Measurements from ENCODE around the gene MPC1.
"Not testable (repeated sequence)": the region's sequence is repeated elsewhere in the genome, so short reads cannot be mapped to it uniquely, and the experiment has no call there.

Gene MPC1

DNA sequence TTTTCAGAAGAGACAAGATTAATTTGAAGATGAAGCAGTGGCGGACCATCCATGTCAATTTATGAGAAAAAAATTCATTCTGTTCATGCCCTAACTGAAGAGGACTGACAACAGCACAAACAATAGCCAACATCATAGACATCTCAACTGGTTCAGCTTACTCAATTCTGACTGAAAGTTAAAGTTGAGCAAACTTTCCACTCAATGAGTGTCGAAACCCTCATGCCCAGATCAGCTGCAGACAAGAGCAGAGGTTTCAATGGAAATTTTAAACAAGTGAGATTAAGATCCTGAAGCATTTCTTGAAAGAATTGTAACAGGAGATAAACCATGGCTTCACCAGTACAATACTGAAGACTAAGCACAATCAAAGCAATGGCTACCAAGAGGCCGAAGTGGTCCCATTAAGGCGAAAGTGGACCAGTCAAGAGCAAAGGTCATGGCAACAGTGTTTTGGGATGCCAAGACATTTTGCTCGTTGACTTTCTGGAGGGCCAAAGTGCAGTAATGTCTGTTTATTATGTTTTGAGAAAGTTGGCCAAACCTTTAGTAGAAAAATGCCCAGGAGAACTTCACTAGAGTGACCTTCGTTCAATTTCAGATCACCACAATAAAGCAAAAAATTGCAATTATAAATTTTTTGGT lies 34.3 kb downstream of the MPC1 start:
- DNase-seq (ENCODE audit: low read depth in 2 of 2, low spot score in 1 of 2), result no peak

DNA sequence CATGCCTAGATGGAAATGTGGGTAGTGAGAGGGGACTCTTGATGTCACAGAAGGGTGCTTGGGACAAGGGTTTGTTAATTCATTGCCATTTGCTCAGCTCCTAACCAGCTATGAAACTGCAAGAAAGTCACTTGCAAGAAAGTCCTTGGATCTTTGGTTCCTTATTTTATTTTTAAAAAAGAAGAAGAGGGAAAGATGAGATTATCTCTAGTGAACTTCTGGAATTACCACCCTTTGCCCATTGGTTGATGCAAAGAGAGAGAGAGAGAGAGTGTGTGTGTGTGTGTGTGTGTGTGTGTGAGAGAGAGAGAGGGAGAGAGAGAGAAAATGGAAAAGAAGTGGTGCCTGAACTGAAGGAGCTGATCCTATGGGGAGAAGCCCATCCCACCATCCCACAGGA lies 35.8 kb downstream of the MPC1 start:
- DNase-seq (ENCODE audit: low read depth in 2 of 2, low spot score in 1 of 2), result no peak

DNA sequence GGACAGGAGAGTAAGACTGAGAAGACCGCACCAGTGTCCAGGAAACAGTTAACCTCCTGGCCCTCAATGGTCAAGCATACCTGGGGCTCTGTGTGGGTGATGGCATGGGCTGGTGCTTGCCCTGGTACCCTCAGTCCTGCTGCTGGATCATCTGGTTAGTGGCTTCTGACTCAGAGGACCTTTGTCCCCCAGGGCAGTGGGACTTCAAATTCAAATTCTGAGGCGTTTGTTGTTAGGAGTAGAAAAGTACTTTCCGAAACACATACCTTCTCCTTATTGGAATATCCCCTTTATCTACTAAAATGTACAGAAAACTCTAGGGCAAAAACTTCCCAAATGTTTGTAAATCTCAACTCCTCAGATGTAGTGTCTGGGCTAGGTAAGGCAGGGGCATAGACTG lies 36.3 kb downstream of the MPC1 start:
- DNase-seq (ENCODE audit: low read depth in 2 of 2, low spot score in 1 of 2), result no peak

DNA sequence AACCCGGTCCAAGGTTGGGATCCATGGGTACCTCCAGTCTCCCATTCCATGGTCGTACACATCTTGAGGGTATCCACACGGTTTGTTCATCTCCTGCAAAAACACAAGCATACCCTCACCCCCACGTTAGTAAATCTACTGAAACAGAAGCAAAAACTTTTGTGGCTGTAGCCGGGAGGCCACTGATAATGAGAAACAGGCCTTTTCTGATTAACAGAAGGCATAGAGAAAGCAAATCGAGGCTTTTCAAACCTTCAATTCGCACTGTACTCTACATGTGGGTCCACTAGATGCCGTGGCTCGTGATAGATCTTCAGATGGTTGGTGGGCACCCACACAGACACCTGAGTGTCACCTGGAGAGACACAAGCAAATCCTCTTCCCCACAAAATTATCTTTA lies 37.1 kb downstream of the MPC1 start:
- DNase-seq (ENCODE audit: low read depth in 2 of 2, low spot score in 1 of 2), result not testable (repeated sequence)

DNA sequence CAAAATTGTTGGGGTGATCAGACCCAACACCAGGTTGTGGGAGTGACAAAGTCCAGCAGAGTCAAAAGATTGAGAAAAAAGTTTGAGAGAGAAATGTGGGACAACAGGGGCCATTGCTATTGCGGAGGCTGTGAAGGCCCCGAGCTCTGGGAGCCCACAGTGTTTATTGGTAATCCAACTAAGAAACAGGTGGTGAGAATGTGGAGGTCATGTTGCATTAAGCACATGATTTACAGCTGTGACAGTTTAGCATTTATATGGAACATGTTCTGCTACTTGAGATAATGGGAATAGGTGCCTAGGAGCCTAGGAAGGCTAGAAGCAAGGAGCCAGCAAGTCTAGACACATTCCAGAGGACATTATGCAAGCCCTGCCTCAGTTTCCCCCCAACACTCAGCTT lies 37.8 kb downstream of the MPC1 start:
- DNase-seq (ENCODE audit: low read depth in 2 of 2, low spot score in 1 of 2), result not testable (repeated sequence)

DNA sequence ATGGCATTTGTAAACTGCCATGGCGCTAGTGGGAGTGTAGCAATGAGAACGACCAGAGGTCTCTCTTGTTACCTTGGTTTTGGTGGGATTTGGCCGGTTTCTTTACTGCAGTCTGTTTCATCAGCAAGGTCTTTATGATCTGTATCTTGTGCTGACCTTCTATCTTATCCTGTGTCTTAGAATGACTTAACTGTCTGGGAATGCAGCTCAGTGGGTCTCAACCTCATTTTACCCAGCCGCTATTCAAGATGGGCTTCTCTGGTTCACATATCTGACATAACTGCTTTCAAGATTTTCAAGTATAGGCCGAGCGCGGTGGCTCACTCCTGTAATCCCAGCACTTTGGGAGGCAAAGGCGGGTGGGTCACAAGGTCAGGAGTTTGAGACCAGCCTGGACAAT lies 38.5 kb downstream of the MPC1 start:
- no peak for DNase-seq (ENCODE audit: low read depth in 2 of 2, low spot score in 1 of 2)

DNA sequence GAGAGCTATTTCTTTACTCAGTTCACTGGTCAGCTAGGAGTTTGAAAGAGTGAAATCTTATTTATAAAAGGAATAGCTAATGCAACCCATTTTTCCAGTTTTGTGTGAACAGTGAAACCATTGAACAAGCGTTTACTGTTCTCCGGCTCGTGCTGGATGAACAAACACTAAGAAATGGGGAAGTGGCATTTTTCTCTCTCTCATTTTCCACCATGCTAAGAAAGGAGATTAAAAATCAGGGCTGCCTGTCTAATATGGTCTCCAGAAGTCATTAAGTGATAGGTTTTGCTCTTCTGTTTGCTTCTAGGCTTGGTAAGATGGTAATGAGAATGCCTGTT lies 39.6 kb downstream of the MPC1 start:
- DNase-seq (ENCODE audit: low read depth in 2 of 2, low spot score in 1 of 2), result no peak

DNA sequence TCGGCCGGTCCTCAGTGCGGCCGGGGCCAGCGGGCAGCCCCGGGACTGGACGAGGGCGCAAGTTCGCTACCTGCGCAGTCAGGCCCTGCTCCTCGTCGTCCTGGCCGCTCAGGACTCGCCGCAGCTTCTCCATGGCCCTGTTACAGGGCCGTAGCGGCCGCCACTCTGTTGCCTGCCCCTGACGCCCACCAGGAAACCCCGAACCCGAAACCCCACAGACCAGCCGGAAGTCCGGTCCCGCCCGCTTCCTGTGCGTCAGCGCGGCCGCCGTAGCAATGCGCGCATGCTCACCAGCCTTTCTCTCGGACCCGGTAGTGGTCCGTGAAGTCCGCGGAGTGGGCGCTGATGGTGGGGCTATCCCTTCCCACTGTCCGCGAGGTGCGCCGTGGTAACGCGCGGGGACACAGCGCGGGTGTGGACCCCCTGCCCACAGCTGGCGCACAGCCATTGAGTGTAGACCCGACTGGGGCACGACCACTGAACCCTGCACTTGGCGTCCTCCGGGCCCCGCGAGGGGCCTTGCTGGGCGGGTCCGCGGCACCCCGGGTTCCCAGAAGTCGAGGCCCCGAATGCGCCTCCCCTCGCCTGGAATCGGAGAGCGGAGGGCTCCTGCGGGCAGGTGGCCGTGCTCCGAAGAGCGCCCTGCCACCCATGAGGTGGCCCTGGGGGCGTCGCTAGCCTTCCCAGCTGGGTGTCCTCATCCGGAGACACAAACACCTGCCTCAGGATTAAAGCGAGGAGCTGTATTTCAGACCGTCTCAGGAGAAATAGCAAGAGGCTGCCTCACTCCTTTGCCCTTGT lies 40.2 kb downstream of the MPC1 start, which contains the start of gene SFT2D1:
Gene SFT2D1 (minus strand): TSS at position 197 of the 801 bp plus-strand sequence. CDS start 64 bp downstream, at position 133.
- DNase-seq (ENCODE audit: low read depth in 2 of 2, low spot score in 1 of 2), result peak; percentile 49 to 65

DNA sequence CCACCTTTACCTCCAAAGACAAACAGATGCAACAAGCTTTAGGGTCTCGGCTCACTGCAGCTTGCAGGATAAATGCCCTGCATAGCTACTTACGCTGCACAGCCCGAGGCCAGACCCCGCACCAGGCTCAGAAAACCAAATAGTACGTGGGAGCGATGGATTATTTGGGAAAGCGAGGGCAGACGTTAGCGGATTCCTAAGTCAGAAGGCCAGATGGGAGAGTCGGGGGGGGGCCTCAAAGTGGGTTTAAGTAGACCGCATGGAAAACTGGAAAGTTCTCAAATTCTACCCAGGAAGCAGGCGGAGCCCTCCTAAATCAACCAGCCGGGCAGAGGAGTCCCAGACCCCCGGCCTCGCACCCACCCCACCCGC lies 40.8 kb downstream of the MPC1 start:
- no peak for DNase-seq (ENCODE audit: low read depth in 2 of 2, low spot score in 1 of 2)

DNA sequence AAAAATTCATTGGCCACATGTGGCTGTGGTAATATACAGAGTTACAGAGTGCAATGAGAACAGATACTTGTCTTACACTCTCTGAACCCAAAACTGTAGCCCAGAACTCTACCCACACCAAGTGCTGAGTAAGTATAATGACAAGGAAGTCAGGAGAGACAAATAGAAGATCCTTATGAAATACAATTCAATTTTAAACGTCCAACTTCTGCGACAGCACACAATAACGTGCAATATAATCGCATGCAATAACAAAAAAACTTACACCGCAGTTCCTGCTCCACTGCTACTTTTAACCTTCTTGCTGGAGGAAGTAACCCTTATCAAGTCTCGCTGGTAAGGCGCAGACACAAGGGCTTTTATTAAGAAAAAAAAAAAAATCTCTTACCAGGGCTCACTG lies 41.3 kb downstream of the MPC1 start:
- DNase-seq (ENCODE audit: low read depth in 2 of 2, low spot score in 1 of 2), result no peak

DNA sequence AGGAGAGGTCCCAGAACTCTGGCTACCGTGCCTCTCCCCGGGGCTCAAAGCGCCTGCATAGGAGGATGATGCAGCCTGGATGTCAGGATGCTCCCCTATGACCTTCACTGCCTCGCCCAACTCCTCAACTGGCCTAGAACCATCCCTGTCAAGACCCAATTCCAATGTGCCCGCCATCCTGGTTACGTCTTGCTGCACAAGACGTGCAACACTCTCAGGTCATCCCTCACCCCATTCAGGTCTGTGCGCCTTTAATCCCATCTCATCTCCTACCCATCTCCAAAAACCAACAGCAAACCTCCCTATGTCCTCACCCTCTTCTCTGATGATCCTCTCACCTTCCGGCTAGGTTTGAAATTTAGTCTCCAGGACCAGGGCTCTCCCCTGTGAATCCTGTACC lies 43.9 kb downstream of the MPC1 start:
- DNase-seq (ENCODE audit: low read depth in 2 of 2, low spot score in 1 of 2), result no peak

DNA sequence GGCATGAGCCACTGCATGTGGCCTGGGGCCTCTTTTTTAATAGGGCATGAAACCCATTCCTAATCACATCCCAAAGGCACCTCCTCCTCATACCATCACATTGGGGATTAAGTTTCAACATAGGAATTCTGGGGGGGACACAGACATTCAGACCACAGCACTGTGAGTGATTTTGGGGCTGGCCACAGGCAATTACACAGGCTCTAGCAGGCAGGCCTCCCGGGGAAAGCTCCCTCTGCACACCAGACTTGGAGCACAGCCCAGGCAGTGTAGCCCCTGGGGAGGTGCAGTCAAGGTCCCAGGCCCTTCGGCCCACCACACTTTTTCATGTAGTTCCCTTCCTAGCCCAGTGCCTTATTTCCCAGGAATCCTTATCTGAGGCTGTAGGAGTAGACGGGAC lies 45.9 kb downstream of the MPC1 start:
- DNase-seq (ENCODE audit: low read depth in 2 of 2, low spot score in 1 of 2), result no peak

DNA sequence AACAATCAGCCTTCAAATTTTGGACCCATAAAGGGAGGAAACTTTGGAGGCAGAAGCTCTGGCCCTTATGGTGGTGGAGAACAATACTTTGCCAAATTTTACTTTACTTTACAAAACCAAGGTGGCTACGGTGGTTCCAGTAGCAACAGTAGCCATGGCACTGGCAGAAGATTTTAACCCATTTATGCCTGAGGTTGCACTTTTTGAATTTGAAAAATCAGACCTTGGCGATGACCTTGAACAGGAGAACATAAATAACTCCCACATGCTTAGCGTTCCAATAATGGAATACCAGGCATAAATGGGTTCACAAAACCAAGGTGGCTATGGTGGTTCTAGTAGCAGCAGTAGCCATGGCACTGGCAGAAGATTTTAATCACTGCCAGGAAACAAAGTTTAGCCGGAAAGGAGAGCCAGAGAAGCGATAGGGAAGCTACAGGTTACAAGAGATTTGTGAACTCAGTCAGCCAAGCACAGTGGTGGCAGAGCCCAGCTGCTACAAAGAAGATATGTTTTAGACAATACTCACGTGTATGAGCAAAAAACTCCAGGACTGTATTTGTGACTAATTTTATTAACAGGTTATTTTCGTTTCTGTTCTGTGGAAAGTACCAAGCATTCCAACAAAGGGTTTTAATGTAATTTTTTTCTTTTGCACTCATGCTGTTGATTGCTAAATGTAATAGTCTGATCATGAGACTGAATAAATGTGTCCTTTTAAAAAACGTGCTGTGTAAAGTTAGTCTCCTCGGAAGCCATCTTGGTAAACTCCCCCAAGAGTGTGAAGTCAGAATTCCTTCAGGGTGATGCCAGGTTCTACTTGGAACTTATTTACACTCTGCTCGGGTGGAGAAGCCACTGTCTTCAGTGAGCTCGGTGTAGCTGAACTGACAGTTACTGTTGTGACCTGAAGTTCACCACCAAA lies 47.1 kb downstream of the MPC1 start:
- no peak for DNase-seq (ENCODE audit: low read depth in 2 of 2, low spot score in 1 of 2)

DNA sequence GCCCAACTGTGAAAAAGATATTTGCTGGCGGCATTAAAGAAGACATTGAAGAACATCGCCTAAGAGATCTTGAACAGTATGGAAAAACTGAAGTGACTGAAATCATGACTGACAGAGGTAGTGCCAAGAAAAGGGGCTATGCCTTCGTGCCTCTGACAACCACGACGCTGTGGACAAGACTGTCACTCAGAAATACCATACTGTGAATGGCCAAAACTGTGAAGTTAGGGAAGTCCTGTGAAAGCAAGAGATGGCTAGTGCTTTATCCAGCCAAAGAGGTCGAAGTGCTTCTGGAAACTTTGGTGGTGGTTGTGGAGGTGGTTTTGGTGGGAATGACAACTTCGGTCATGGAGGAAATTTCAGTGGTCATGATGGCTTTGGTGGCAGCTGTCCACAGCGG lies 47.9 kb downstream of the MPC1 start:
- DNase-seq (ENCODE audit: low read depth in 2 of 2, low spot score in 1 of 2), result no peak

DNA sequence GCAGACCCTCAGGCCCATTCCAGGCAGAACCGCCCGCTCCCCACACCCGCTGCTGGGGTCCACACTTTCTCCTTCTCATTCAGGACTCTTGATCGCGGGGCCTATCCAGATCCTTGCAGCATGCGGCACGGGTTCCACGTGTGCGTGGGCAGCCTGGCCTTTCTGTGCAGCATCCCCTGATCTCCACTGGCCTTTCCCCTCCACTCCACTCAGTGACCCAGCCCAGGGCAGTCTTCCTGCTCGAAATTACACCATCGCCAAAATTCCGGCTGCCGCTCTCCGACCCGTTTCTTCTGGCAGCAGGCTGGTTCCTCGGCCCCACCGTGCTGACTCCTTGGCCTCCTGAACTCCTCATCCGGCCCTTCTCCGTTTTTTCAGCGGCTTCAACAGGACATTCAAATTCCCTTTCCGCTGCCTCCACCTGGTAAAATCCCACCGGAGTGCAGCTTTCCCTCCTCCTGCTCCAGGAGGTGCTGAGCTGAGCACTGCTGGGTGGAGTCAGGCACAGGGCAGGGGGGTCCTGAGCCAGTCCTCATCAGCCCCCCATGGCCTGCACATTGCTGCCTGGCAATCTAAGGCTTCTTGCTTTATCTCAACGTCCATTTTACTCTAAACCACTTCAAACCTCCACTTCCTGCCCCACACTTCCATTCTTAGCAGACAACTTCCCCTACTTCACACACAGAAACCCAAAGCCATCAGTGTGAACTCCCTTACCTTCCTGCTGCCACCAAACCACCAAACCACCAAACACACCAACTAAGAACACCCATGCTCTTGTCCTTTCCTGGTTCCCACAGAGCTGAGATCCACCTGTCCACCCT lies 49.4 kb downstream of the MPC1 start:
- DNase-seq (ENCODE audit: low read depth in 2 of 2, low spot score in 1 of 2), result no peak

DNA sequence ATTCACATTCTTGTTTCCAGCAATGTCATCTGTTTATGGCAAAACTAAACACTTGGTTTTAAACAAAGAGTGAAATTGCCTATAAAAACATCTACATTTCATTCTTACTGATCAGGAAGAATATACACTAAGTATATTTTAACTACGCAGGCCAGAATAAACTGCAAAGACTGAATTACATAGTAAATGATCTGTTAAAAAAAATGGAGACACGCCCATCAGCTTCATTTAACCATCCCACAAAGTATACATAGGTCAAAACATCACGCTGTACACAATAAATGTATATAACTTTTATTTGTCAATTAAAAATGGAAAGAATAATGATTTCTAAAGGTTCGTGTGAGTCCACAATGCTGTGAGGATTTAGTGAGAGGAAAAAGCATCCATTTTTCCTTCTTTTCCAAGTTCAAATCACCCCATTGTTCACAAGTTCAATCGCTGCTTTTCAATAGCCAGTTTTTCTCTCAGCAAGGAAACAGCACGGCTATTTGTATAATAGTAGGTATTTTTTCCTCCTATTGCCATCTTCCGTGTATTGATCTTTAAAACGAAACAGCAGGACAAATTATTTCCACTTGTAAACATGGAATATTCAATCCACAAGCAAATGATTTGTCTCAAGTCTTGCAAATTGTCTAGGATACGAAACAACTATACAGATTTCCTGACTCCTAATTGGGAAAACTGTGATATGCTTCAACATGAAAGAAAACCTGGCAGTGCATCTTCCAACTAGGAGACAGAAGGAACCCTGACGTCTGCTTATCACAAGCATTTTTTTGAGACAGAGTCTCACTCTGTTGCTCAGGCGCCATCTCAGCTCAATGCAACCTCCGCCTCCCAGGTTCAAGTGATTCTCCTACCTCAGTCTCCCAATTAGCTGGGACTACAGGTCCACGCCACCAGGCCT lies 51.0 kb downstream of the MPC1 start:
- no peak for DNase-seq (ENCODE audit: low read depth in 2 of 2, low spot score in 1 of 2)

DNA sequence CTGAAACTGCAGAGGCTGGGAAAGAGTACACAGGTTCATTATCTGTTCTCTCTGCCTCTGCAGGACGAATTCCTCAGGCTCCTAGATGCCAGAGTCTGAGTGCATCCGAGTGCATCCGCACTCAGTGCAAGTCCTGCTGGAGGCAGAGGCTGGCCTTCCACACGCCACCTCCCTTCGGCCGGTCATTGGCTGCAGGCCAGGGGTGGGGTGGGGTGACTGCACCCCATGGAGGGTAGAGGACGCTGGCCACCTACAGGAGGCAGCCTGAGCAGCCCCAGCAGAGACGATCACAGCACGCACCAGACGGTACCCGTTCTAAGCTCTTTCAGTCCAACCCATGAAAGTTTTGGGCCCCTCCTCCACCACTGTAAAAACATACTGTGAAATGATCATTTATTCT lies 52.1 kb downstream of the MPC1 start:
- no peak for DNase-seq (ENCODE audit: low read depth in 2 of 2, low spot score in 1 of 2)

DNA sequence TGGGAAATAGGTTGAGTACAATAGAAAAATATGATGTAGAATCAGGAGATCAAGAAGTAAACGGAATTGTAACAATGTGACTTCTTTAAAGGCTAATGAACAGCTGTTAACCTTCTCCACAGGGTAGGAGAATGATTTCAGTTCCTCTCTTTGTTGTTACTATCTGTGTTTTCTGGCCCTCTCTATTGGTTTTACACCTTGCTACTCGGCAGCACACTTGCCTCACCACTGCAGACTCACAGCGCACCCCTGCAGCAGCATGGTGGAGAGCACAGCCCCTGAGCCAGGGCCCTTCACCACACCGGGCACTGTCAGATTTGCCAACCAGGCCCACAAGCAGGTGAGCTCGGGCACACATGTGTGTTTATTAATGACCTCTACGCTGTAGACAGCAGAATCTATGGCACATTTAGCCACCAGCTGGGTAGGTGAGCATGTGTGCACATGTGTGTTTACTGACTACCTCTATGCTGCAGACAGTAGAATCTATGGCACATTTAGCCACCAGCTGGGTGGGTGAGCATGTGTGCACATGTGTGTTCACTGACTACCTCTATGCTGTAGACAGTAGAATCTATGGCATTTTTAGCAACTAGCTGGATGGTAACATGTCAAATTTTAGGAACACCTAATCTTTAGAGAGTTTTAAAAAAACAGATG lies 57.2 kb downstream of the MPC1 start:
- no peak for DNase-seq (ENCODE audit: low read depth in 2 of 2, low spot score in 1 of 2)

DNA sequence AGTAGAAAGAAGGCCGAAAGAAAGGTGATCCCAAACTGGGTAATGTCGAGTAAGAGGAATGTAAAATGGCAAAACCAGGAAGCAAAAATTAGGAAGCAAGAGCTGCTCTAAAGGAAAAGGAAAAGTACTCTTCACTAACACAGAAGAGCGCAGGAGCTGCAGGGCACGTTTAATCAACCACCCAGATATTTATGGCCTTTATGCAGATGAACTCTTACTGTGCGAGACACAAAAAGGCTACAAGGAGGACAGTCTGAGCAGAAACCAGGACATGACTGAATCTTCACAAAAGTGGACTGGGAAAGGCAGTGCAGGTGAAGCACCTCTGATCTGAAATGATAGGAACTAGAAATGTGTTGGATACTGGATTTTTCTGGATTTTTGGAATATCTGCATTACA lies 59.3 kb downstream of the MPC1 start:
- DNase-seq (ENCODE audit: low read depth in 2 of 2, low spot score in 1 of 2), result no peak

Data from stimulated activated CD8-positive, alpha-beta memory T cell treated with anti-CD3 and anti-CD28 coated beads, Interleukin-4, amount 100 ng/mL, for 1 hour (primary cell).